Endothelial cell of umbilical vein (primary cell): ENCODE data around the gene TBCD.

ENCODE experiments used
- EZH2 ChIP-seq: IDR thresholded peaks from 2 replicates; pipeline ENCODE4 v1.6.1; 2012; ENCODE audit warnings: borderline replicate concordance, low read depth, mild to moderate bottlenecking, moderate library complexity, low read length, inconsistent platforms; ENCODE audit not compliant: severe bottlenecking
- FOS ChIP-seq: IDR thresholded peaks from 2 replicates; pipeline ENCODE4 v1.6.1; 2011; ENCODE audit warnings: mild to moderate bottlenecking, low read length, moderate library complexity, borderline replicate concordance; ENCODE audit not compliant: insufficient read depth
- GATA2 ChIP-seq: IDR thresholded peaks from 2 replicates; pipeline ENCODE4 v1.7.0; 2011; ENCODE audit warnings: low read depth, mild to moderate bottlenecking, moderate library complexity, mixed read lengths, low read length; ENCODE audit not compliant: insufficient read length, insufficient read depth
- JUN ChIP-seq: IDR thresholded peaks from 2 replicates; pipeline ENCODE4 v1.6.1; 2011; ENCODE audit warnings: borderline replicate concordance, low read depth; ENCODE audit not compliant: insufficient read length, insufficient read depth
- MYC ChIP-seq: IDR thresholded peaks from one replicate; pipeline ENCODE4 v1.6.1; 2011; ENCODE audit warnings: mild to moderate bottlenecking, low read depth, low read length
- POLR2A ChIP-seq: IDR thresholded peaks from 2 replicates; pipeline ENCODE4 v1.6.1; 2012; ENCODE audit warnings: low read depth, mild to moderate bottlenecking, control low read depth, low read length
- POLR2AphosphoS5 ChIP-seq: IDR thresholded peaks from 2 replicates; pipeline ENCODE4 v1.6.1; 2012; ENCODE audit warnings: low read depth, mild to moderate bottlenecking, control low read depth, low read length, moderate library complexity; ENCODE audit not compliant: insufficient read depth
- TF ChIP-seq, protein P1 (sequence below), 2 donors: IDR thresholded peaks; 1 replicate in 1 of 2; 2 replicates in 1 of 2; pipeline ENCODE4 v1.5.1; 2011; ENCODE audit warnings: low read length in 2 of 2, mild to moderate bottlenecking in 2 of 2, moderate library complexity in 2 of 2, control low read depth in 1 of 2, inconsistent platforms in 1 of 2, low read depth in 1 of 2; ENCODE audit not compliant: insufficient read depth in 1 of 2; ENCODE audit errors: extremely low read depth in 1 of 2
- TF ChIP-seq, protein P2 (sequence below): IDR thresholded peaks from 2 replicates; pipeline ENCODE4 v1.6.1; 2011; ENCODE audit not compliant: insufficient read depth, insufficient read length

DNA sequence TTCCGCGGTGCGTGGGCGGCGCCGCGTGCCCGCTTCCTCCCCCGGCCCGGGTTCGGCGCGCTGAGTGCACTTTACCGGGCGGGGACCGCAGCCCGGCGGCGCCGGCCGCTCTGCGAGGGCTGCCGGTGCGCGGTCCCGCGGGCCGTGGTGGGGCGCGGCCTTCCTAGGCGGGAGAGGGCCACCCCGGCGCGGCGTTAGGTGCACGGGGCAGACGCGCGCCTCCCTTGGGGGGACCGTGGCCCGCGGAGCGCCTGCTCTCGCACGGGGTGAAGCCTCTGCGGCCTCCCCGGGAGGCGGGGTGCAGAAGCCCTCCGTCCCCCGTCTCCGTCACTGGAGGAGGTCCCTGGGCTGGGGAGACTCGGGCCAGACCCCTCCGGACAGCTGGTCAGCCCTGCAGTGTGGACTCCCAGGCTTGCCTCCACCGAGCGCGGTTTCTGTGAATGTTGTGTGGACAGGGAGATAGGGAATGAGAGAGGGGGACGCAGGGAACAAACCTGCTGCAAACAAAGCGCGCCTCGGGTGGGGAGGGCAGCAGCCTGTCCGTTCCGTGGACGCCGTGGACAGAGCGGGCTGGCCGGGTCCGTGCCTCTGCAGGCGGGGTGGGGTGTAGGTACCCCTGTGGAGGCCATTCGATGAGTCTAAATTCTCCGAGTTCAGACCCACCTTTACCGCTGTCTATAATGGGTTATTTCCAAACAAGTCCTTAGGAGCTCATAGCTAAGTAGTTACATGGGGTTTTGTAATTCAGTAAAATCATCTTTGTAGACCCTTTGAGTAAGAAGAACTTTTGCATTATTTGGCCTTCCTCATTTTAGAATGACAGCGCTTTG lies 721 bp downstream of the TBCD start:
- TF ChIP-seq, protein P1, sequence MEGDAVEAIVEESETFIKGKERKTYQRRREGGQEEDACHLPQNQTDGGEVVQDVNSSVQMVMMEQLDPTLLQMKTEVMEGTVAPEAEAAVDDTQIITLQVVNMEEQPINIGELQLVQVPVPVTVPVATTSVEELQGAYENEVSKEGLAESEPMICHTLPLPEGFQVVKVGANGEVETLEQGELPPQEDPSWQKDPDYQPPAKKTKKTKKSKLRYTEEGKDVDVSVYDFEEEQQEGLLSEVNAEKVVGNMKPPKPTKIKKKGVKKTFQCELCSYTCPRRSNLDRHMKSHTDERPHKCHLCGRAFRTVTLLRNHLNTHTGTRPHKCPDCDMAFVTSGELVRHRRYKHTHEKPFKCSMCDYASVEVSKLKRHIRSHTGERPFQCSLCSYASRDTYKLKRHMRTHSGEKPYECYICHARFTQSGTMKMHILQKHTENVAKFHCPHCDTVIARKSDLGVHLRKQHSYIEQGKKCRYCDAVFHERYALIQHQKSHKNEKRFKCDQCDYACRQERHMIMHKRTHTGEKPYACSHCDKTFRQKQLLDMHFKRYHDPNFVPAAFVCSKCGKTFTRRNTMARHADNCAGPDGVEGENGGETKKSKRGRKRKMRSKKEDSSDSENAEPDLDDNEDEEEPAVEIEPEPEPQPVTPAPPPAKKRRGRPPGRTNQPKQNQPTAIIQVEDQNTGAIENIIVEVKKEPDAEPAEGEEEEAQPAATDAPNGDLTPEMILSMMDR (IDR thresholded peaks at IDR 0.05; ENCODE audit: extremely low read depth in 1 of 2, insufficient read depth in 1 of 2, low read depth in 1 of 2, low read length in 2 of 2) = no peak
- TF ChIP-seq POLR2AphosphoS5 = no peak
- no peak for TF ChIP-seq POLR2A
- TF ChIP-seq, protein P2, sequence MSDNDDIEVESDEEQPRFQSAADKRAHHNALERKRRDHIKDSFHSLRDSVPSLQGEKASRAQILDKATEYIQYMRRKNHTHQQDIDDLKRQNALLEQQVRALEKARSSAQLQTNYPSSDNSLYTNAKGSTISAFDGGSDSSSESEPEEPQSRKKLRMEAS = no peak
- TF ChIP-seq EZH2 = no peak
- no peak for TF ChIP-seq GATA2
- TF ChIP-seq JUN = no peak
- TF ChIP-seq MYC = no peak
- no peak for TF ChIP-seq FOS
